Upper lobe of left lung (tissue), 6 donors: ENCODE measurements around the gene ZNF416. TPM values are rescaled to one million over a fixed set of nuclear protein-coding genes. Genes with fewer than 3 reads are reported as not detected.

Source experiments
- ATAC-seq, 2 donors: fragments of 200-7000 bp; cut with Tn5 transposase; one replicate each; pipeline ENCODE4 v1.9.1; 2022; ENCODE audit warnings: mild to moderate bottlenecking in 2 of 2, moderate library complexity in 2 of 2; ENCODE audit not compliant: low FRiP score in 2 of 2
- DNase-seq, 2 donors: peaks; one replicate each; pipeline ENCODE4 v3.0.0-alpha.2; 2019 to 2020
- H3K27ac ChIP-seq, 4 donors: fragments of 200-600 bp; sonication (generic); one replicate each; pipeline ENCODE4 v1.5.1; 2016 to 2019
- H3K27me3 ChIP-seq, 4 donors: fragments of 200-600 bp; sonication (generic); one replicate each; pipeline ENCODE4 v1.5.1; 2017 to 2019
- H3K36me3 ChIP-seq, 4 donors: fragments of 200-600 bp; sonication (generic); one replicate each; pipeline ENCODE4 v1.5.1; 2016 to 2019
- H3K4me1 ChIP-seq, 4 donors: fragments of 200-600 bp; sonication (generic); one replicate each; pipeline ENCODE4 v1.5.1; 2018 to 2019
- H3K4me3 ChIP-seq, 4 donors: fragments of 200-600 bp; sonication (generic); one replicate each; pipeline ENCODE4 v1.5.1; 2017 to 2019; ENCODE audit warnings: mild to moderate bottlenecking in 2 of 4, moderate library complexity in 1 of 4
- H3K9me3 ChIP-seq, 4 donors: fragments of 200-600 bp; sonication (generic); one replicate each; pipeline ENCODE4 v1.5.1; 2018 to 2019
- EP300 ChIP-seq, 4 donors: sonication (generic); formaldehyde crosslinking; IDR thresholded peaks; one replicate each; pipeline ENCODE4 v1.5.1; 2017; ENCODE audit warnings: antibody characterized with exemption in 4 of 4, control low read depth in 2 of 4
- POLR2A ChIP-seq, 4 donors: fragments of 450-650 bp; IDR thresholded peaks; one replicate each; pipeline ENCODE4 v1.5.1; 2016 to 2017; ENCODE audit warnings: antibody characterized with exemption in 4 of 4, mild to moderate bottlenecking in 2 of 4
- POLR2AphosphoS5 ChIP-seq, 2 donors: sonication (generic); formaldehyde crosslinking; IDR thresholded peaks; one replicate each; pipeline ENCODE4 v1.5.1; 2017; ENCODE audit warnings: antibody characterized with exemption in 2 of 2
- WGBS, 2 donors: methylation state at CpG; one replicate each; pipeline ENCODE4 v1.1.5; 2017 to 2018; 5-methylcytosine and 5-hydroxymethylcytosine counted together
- total RNA-seq, 6 donors: library from RNA; depleted of rRNA in 4 of 6; stranded (reverse); fragments of >200 nt in 4 of 6; gene quantifications; one replicate each; pipeline versions ENCODE4 v1.1.0 to v1.2.1, GENCODE V29; 2016 to 2021
- TF ChIP-seq, protein P1 (sequence below), 6 experiments: fragments of 450-650 bp in 4 of 6; fragments of 200-600 bp in 2 of 6; sonication (generic) in 2 of 6; IDR thresholded peaks; one replicate each; pipeline ENCODE4 v1.5.1; 2016 to 2019; ENCODE audit warnings: antibody characterized with exemption in 6 of 6
- donor health status: DM: no; HTN: no; CAD: no; lungs with moderate emphysema.
- donor health status: DM: no; HTN: yes; CAD: no; lungs with severe emphysema.

Gene ZNF416
- total RNA-seq, 6 donors from 2014 or later, result 0.55 to 6.1 (median 3.6) TPM

DNA sequence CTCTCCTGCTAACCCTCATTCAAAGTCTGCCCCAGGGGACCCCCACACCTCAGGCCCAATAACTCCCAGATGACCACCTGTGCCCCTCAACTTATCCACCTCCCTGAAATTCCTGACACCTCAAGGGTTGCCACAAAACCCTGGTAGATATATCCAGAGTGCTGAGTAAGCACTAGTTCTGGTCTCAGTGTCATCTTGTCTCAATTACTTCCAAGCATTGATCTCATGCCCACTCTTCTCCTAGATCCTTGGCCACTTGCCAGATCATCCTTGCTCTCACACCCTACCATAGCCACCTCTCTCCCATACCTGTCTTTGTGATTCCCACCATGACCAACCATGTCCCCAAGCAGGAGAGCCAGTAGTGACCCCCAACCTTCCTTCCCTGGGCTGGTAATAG, 2.0 kb downstream of the ZNF416 start:
- Histone ChIP-seq H3K4me1 (peaks cover 0 to 18% (median 8%) of the 10 kb centered on the region in 4 donors), H3K27ac (no peak overlapping the region), H3K27me3 (no peaks in the 10 kb centered on the region), H3K4me3 (no peak overlapping the region), H3K36me3 (peaks cover 26 to 52% (median 47%) of the 10 kb centered on the region in 4 donors), H3K9me3 (peaks cover 44 to 61% (median 56%) of the 10 kb centered on the region in 4 donors)
- TF ChIP-seq, protein P1, sequence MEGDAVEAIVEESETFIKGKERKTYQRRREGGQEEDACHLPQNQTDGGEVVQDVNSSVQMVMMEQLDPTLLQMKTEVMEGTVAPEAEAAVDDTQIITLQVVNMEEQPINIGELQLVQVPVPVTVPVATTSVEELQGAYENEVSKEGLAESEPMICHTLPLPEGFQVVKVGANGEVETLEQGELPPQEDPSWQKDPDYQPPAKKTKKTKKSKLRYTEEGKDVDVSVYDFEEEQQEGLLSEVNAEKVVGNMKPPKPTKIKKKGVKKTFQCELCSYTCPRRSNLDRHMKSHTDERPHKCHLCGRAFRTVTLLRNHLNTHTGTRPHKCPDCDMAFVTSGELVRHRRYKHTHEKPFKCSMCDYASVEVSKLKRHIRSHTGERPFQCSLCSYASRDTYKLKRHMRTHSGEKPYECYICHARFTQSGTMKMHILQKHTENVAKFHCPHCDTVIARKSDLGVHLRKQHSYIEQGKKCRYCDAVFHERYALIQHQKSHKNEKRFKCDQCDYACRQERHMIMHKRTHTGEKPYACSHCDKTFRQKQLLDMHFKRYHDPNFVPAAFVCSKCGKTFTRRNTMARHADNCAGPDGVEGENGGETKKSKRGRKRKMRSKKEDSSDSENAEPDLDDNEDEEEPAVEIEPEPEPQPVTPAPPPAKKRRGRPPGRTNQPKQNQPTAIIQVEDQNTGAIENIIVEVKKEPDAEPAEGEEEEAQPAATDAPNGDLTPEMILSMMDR (IDR thresholded peaks at IDR 0.05), result no peak
- TF ChIP-seq POLR2A (IDR thresholded peaks at IDR 0.05) (no peak), POLR2AphosphoS5 (IDR thresholded peaks at IDR 0.05) (no peak), EP300 (IDR thresholded peaks at IDR 0.05) (no peak)
- ATAC-seq (no peak), DNase-seq (no peak)

GRCh38 chr19:57572415-57572947, 6.2 kb downstream of the ZNF416 start:
- H3K27ac ChIP-seq, result no peak overlapping the region
- 95 to 97% methylated on average over 3 of the region's 3 CpGs for WGBS, 2 donors
- TF ChIP-seq, protein P1 (IDR thresholded peaks at IDR 0.05), result no peak
- TF ChIP-seq POLR2A (IDR thresholded peaks at IDR 0.05) (no peak), POLR2AphosphoS5 (IDR thresholded peaks at IDR 0.05) (no peak), EP300 (IDR thresholded peaks at IDR 0.05) (no peak)
- ATAC-seq (no peak), DNase-seq (no peak)
- H3K4me1 ChIP-seq, result peaks cover 0 to 3% (median 0%) of the 10 kb centered on the region in 4 donors
- no peaks in the 10 kb centered on the region for H3K27me3 ChIP-seq
- peaks cover 26 to 52% (median 48%) of the 10 kb centered on the region in 4 donors for H3K36me3 ChIP-seq
- no peak overlapping the region for H3K4me3 ChIP-seq
- peaks cover 61 to 100% (median 97%) of the 10 kb centered on the region in 4 donors for H3K9me3 ChIP-seq

- TF ChIP-seq, protein P1 (IDR thresholded peaks at IDR 0.05), result no peak
- TF ChIP-seq EP300 (IDR thresholded peaks at IDR 0.05), result no peak
- no peak for TF ChIP-seq POLR2A (IDR thresholded peaks at IDR 0.05)
- no peaks in the 10 kb centered on the region for H3K4me1 ChIP-seq
- no peak overlapping the region for H3K27ac ChIP-seq
- peaks cover 26 to 42% (median 40%) of the 10 kb centered on the region in 4 donors for H3K36me3 ChIP-seq
- no peak for ATAC-seq
- DNase-seq, result no peak
- no peaks in the 10 kb centered on the region for H3K27me3 ChIP-seq
- H3K4me3 ChIP-seq, result no peak overlapping the region
- H3K9me3 ChIP-seq, result peaks cover 73 to 100% (median 100%) of the 10 kb centered on the region in 4 donors
These were observed 8.0 kb downstream of the ZNF416 start for GRCh38 chr19:57570707-57571106.

DNA sequence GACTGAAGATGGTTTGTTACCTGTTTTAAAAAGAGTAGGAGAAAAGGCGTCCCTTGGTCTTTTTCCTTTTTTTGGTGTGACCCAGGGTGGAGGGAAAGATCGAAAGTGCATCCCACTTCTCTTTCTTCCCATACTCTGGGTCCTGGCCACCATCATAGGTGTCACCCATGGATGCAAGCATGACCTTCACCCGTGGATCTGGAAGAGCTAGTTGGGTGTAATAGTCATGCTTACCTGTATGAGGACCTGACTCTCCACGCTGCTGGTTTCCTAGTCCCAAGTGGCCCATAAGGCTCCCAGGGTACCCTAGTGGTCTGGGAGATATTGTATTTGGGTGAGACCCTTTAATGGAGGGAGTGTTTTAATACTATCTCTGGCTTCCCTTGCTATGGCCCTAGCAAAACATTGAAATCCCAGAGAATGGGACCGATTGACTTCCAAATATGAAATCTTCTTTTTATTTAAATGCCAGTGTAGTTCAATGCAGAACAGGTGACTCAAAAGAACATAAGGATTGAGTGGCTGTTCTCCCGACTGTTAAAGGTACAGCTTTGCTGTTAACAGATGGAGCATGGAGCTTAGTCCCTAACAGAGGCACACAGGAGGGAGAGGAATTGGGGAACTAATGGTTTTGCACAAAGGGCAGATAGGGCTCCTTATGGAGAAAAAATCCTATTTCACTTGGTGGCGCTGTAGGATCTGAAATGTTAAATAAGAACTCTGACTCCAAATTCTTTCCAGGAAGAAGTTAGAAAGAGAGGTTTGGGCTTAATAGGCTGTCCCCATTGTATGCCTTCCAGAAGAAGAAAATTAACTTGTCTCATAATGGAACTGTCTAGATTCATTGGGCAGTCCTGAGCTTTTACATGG, 12.1 kb downstream of the ZNF416 start:
- no peak for ATAC-seq
- Histone ChIP-seq H3K27ac (no peak overlapping the region), H3K36me3 (peaks cover 0 to 2% (median 0%) of the 10 kb centered on the region in 4 donors), H3K4me3 (no peak overlapping the region), H3K9me3 (peaks cover 41 to 95% (median 83%) of the 10 kb centered on the region in 4 donors), H3K4me1 (no peaks in the 10 kb centered on the region), H3K27me3 (no peaks in the 10 kb centered on the region)
- no peak for DNase-seq
- no peak for TF ChIP-seq EP300 (IDR thresholded peaks at IDR 0.05)
- TF ChIP-seq POLR2AphosphoS5 (IDR thresholded peaks at IDR 0.05), result no peak
- TF ChIP-seq, protein P1 (IDR thresholded peaks at IDR 0.05), result no peak
- no peak for TF ChIP-seq POLR2A (IDR thresholded peaks at IDR 0.05)
- 55 to 60% methylated on average over 7 of the region's 7 CpGs for WGBS, 2 donors
